ENCODE measurements around the gene TMPRSS6.

Gene TMPRSS6

GRCh38 chr22:37140686-37141323, 31.3 kb upstream of the TMPRSS6 start:
- no peaks in the 10 kb centered on the region for H3K79me2 ChIP-seq (ENCODE audit: low read length)
- no peak overlapping the region for H3K4me2 ChIP-seq (ENCODE audit: low read length)
- H3K9ac ChIP-seq (ENCODE audit: low read length), result no peak overlapping the region
- no peaks in the 10 kb centered on the region for H3K27me3 ChIP-seq (ENCODE audit: low read depth, low read length)
- no peak overlapping the region for H3K4me3 ChIP-seq (ENCODE audit: low read length)
- no peak overlapping the region for H3K27ac ChIP-seq (ENCODE audit: low read length)
- no peak for TF ChIP-seq CTCF (IDR thresholded peaks at IDR 0.05; ENCODE audit: low read depth, low read length)
- no peak for TF ChIP-seq EZH2phosphoT487 (IDR thresholded peaks at IDR 0.05; ENCODE audit: low read depth)
- peaks cover 18% of the 10 kb centered on the region for H3K36me3 ChIP-seq (replicated peaks; ENCODE audit: low read depth, low read length)
- H4K20me1 ChIP-seq (ENCODE audit: insufficient read depth, low read length), result no peaks in the 10 kb centered on the region
- H3K9me3 ChIP-seq (ENCODE audit: insufficient read depth, low read length), result no peaks in the 10 kb centered on the region
- H2AFZ ChIP-seq (ENCODE audit: low read depth, low read length), result no peak overlapping the region
- H3K4me1 ChIP-seq (ENCODE audit: low read length), result peaks cover 27% of the 10 kb centered on the region

GRCh38 chr22:37139762-37140161, 30.2 kb upstream of the TMPRSS6 start:
- H3K4me3 ChIP-seq (ENCODE audit: low read length), result peak overlapping the region; percentile 8; the same call in 1 of the 2 replicates
- H3K79me2 ChIP-seq (ENCODE audit: low read length), result no peaks in the 10 kb centered on the region
- H4K20me1 ChIP-seq (ENCODE audit: insufficient read depth, low read length), result no peaks in the 10 kb centered on the region
- TF ChIP-seq CTCF (IDR thresholded peaks at IDR 0.05; ENCODE audit: low read depth, low read length), result peak; percentile 26; the same call in 1 of the 2 replicates
- no peak for TF ChIP-seq EZH2phosphoT487 (IDR thresholded peaks at IDR 0.05; ENCODE audit: low read depth)
- H3K9me3 ChIP-seq (ENCODE audit: insufficient read depth, low read length), result no peaks in the 10 kb centered on the region
- no peak overlapping the region for H2AFZ ChIP-seq (ENCODE audit: low read depth, low read length)
- peak overlapping the region; percentile 53 for H3K4me2 ChIP-seq (ENCODE audit: low read length)
- peak overlapping the region; percentile 55 for H3K27ac ChIP-seq (ENCODE audit: low read length)
- H3K4me1 ChIP-seq (ENCODE audit: low read length), result peaks cover 27% of the 10 kb centered on the region
- H3K27me3 ChIP-seq (ENCODE audit: low read depth, low read length), result no peaks in the 10 kb centered on the region
- H3K36me3 ChIP-seq (replicated peaks; ENCODE audit: low read depth, low read length), result peaks cover 18% of the 10 kb centered on the region
- H3K9ac ChIP-seq (ENCODE audit: low read length), result peak overlapping the region; percentile 35; the same call in 1 of the 2 replicates

GRCh38 chr22:37138849-37139561, 29.5 kb upstream of the TMPRSS6 start:
- TF ChIP-seq EZH2phosphoT487 (IDR thresholded peaks at IDR 0.05; ENCODE audit: low read depth), result no peak
- TF ChIP-seq CTCF (IDR thresholded peaks at IDR 0.05; ENCODE audit: low read depth, low read length), result no peak
- Histone ChIP-seq H2AFZ (ENCODE audit: low read depth, low read length) (no peak overlapping the region), H3K4me1 (ENCODE audit: low read length) (peaks cover 27% of the 10 kb centered on the region), H3K79me2 (ENCODE audit: low read length) (no peaks in the 10 kb centered on the region), H3K9me3 (ENCODE audit: insufficient read depth, low read length) (no peaks in the 10 kb centered on the region), H3K4me3 (ENCODE audit: low read length) (peak overlapping the region; percentile 8), H3K27me3 (ENCODE audit: low read depth, low read length) (no peaks in the 10 kb centered on the region), H3K27ac (ENCODE audit: low read length) (peak overlapping the region; percentile 55), H3K9ac (ENCODE audit: low read length) (peak overlapping the region; percentile 35; the same call in 1 of the 2 replicates), H3K36me3 (replicated peaks; ENCODE audit: low read depth, low read length) (peaks cover 18% of the 10 kb centered on the region), H4K20me1 (ENCODE audit: insufficient read depth, low read length) (no peaks in the 10 kb centered on the region), H3K4me2 (ENCODE audit: low read length) (peak overlapping the region; percentile 53)

GRCh38 chr22:37137903-37138665, 28.6 kb upstream of the TMPRSS6 start:
- no peak overlapping the region for H3K9ac ChIP-seq (ENCODE audit: low read length)
- no peak overlapping the region for H2AFZ ChIP-seq (ENCODE audit: low read depth, low read length)
- TF ChIP-seq CTCF (IDR thresholded peaks at IDR 0.05; ENCODE audit: low read depth, low read length) (no peak), EZH2phosphoT487 (IDR thresholded peaks at IDR 0.05; ENCODE audit: low read depth) (no peak)
- peaks cover 18% of the 10 kb centered on the region for H3K36me3 ChIP-seq (replicated peaks; ENCODE audit: low read depth, low read length)
- H3K27me3 ChIP-seq (ENCODE audit: low read depth, low read length), result no peaks in the 10 kb centered on the region
- H3K4me3 ChIP-seq (ENCODE audit: low read length), result no peak overlapping the region; the same call in 1 of the 2 replicates
- no peaks in the 10 kb centered on the region for H3K9me3 ChIP-seq (ENCODE audit: insufficient read depth, low read length)
- no peaks in the 10 kb centered on the region for H3K79me2 ChIP-seq (ENCODE audit: low read length)
- H3K4me2 ChIP-seq (ENCODE audit: low read length), result peak overlapping the region; percentile 53; the same call in 1 of the 2 replicates
- H3K27ac ChIP-seq (ENCODE audit: low read length), result peak overlapping the region; percentile 55; the same call in 1 of the 2 replicates
- no peaks in the 10 kb centered on the region for H4K20me1 ChIP-seq (ENCODE audit: insufficient read depth, low read length)
- peaks cover 27% of the 10 kb centered on the region for H3K4me1 ChIP-seq (ENCODE audit: low read length)
